Activated CD8-positive, alpha-beta memory T cell treated with anti-CD3 and anti-CD28 coated beads for 48 hours (primary cell): ENCODE results near the gene SPTAN1.
"Not testable (repeated sequence)": the region's sequence is repeated elsewhere in the genome, so short reads cannot be mapped to it uniquely, and the experiment has no call there.

Experiments used
- DNase-seq, 3 experiments: peaks; one replicate each; pipeline ENCODE4 v3.0.0-alpha.2; 2020; ENCODE audit warnings: low read depth in 2 of 3, low spot score in 2 of 3

SPTAN1 gene

GRCh38 chr9:128552153-128552743 lies at the start of gene SPTAN1:
TSS of gene SPTAN1 (plus strand) at chr9:128552587. CDS start at chr9:128566741, 14,154 bp downstream.
- peak; percentile 80 to 91 (median 89) for DNase-seq

- not testable (repeated sequence) for DNase-seq
Measured at GRCh38 chr9:128503415-128503825, 49.0 kb upstream of the SPTAN1 start.

DNA sequence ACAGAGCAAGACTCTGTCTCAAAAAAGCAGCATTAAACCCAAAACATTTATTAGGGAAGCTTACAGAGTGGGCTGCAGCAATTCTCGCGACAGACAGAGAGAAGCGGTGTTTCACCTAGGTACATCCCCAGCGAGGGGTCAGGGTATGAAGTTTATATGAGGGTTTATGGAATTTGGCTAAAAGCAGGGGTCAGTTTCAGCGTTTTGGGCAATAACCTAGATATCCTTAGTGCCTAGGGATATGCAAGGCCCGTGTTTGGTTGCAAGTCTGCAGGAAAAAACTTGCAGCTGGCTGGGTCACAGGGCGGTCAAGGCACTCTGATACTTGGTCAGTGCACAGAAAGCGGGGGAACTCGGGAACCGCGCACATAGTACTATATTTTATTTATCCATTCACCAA lies 48.5 kb upstream of the SPTAN1 start:
- no peak for DNase-seq

DNA sequence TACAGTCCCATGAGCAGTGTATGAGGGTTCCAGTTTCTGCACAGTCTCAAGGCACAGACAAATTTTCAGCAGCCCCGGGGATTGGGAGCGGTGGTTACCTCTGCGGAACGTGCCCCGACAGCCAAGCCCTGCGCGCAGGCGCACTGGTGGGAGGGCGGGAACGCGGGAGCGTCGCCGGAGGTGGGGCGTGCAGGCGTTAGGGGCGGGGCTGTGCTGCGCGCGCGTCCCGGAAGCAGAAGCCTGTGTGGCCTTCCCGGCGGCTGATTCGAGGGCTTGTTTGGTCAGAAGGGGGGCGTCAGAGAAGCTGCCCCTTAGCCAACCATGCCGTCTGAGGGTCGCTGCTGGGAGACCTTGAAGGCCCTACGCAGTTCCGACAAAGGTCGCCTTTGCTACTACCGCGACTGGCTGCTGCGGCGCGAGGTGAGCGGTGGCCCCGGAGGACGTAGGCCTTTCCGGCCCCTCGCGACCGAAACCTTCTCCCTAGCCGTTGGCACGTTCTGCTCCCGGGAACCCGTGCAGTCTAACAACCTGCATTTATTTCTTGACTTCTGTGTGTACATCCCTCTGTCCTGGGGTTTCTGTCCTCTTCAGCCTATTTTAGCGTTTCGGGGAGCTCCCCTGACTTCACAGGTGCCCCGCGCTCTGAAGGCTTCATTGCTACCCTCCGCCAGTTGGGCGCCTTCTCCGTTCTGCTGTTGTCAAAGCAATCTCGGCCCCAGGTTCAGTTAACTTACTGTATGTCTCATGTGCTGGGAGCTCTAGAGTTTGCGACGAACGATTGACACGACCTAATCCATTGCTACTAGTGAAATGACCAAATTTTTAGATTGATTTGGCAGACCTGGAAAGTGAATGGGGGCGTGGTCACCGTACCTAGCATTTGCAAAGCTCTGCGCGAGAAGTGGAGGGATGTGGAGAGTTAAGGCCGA lies 47.6 kb upstream of the SPTAN1 start, which contains the start of gene GLE1:
Gene GLE1 (plus strand): TSS at position 235 of the 929 bp plus-strand sequence. CDS start 87 bp downstream, at position 322.
- peak; percentile 91 to 95 (median 93) for DNase-seq

DNA sequence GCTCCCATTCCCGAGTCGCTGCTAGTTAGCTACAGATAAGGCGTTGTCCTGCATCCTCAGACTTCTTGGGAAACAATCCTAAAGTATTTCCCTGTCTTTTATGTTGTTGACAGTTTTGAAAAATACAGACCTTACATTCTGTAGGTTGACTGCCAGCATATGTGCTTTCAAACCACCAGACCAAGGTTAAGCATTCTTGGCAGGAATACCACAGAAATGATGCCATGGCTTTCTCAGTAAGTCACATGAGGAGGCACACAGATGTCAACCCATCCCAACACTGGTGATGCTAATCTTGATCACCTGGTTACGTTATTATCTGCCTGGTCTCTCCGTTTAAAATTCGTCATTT lies 47.0 kb upstream of the SPTAN1 start:
- no peak for DNase-seq

DNA sequence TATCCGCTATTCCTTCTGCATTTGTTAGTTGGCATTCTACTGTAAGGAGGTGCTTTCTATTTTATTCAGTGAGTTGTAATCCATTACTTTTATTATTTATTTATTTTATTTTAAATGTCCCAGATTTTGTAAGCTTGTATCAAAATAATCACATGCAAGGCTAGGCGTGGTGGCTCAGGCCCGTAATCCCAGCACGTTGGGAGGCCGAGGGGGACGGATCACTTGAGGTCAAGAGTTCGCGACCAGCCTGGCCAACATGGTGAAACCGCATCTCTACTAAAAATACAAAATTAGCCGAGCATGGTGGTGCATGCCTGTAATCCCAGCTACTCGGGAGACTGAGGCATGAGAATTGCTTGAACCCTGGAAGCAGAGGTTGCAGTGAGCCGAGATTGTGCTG lies 46.5 kb upstream of the SPTAN1 start:
- not testable (repeated sequence) for DNase-seq

DNA sequence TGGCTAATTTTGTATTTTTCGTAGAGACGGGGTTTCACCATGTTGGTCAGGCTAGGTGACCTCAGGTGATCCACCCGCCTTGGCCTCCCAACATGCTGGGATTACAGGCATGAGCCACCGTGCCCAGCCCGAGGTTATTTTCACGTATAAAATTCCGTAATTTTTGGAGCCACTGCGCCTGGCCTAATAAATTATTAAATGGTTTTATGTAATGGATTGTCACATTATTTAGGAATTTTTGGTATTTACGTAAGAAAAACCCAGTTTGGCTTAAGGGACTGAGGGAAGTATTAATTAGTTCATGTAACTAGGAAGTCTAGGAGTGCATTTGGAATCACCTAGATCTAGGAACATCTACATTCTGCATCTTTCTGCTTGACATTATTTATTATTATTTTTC lies 39.6 kb upstream of the SPTAN1 start:
- DNase-seq = no peak

DNA sequence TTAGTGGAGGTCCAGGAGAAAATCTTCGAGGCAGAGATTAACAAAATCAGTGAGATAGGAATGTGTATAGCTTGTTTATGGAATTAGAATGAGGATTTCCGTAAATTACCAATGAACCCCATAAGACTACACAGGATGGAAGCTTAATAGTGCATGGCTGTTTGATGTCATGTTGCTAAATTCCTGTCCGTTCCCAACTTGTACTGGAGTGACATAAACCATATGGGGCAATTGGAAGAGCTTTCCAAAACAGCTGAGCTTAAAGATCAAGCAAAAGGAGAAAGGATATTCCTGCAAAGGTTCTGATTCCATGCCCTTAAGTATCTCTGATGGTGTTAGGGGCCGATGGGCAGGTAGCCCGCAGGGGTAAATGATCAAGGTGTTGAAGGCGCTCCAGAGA lies 30.4 kb upstream of the SPTAN1 start:
- DNase-seq = no peak

DNA sequence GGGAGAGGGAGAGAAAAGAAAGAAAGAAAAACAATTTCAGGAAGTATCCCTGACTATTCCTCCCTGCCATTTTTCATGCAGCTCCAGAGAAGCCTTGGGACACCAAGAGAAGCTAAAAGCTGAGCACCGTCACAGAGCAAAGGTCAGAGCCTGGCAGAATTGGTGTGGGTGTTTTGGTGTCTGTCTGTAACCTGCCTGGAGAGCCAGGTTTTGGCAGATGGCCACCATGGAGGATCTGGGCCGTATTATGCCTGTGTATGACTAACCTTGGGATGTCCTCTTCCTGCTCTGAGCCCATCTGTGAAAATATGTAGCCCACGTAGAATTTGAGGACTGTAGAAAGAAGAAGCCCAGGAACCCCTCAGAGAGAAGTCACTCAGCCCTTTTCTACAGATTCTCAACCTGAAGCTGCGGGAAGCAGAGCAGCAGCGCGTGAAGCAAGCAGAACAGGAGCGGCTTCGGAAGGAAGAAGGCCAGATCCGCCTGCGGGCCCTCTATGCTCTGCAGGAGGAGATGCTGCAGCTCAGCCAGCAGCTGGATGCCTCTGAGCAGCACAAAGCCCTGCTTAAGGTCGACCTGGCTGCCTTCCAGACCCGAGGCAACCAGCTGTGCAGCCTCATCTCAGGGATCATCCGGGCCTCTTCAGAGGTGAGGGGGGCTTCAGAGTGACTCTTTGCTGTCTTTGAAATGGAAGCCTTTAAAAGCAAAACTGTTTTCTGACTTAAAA lies 29.0 kb upstream of the SPTAN1 start:
- DNase-seq = no peak

- no peak for DNase-seq
Measured at GRCh38 chr9:128526720-128527119, 25.7 kb upstream of the SPTAN1 start.

- no peak for DNase-seq
Measured at GRCh38 chr9:128528445-128529160, 23.8 kb upstream of the SPTAN1 start.

DNA sequence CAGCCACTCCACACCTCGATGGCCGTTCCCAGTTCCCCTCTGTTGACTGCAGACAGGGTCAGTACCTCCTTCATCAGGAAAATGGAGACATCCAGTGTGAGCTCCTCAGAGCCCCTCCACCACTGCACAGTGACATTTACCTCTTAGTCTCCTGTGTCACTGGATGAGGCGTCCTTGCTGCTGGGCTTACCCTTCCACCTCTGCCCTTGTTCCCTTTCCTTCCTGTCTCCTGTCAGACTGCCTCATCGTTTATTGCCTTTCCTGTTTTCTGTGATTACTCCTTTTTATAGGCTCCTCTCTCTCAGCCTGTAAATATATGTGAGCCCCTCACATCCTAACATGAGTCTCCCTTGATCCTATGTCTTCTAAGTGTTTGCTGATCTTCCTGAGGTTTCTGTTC lies 23.2 kb upstream of the SPTAN1 start:
- no peak for DNase-seq

DNA sequence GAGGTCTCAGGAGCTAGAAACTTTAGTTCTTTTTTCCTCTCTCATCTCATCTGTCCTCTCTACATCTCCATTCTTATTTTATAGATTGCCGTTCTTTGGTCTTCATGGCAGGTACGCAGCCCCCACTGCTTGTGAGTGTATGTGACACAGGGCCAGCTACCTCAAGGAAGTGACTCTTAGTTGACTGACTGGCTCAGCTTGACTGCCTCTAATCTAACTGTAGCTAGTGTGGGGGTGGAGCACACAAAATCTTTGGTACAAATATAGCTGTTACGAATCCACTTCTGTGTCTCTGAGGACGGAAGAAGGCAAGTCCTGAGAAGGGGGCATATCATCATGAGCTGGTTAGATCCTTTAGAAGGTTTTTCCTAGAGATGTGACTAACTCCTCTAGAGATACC lies 19.8 kb upstream of the SPTAN1 start:
- DNase-seq = no peak

DNA sequence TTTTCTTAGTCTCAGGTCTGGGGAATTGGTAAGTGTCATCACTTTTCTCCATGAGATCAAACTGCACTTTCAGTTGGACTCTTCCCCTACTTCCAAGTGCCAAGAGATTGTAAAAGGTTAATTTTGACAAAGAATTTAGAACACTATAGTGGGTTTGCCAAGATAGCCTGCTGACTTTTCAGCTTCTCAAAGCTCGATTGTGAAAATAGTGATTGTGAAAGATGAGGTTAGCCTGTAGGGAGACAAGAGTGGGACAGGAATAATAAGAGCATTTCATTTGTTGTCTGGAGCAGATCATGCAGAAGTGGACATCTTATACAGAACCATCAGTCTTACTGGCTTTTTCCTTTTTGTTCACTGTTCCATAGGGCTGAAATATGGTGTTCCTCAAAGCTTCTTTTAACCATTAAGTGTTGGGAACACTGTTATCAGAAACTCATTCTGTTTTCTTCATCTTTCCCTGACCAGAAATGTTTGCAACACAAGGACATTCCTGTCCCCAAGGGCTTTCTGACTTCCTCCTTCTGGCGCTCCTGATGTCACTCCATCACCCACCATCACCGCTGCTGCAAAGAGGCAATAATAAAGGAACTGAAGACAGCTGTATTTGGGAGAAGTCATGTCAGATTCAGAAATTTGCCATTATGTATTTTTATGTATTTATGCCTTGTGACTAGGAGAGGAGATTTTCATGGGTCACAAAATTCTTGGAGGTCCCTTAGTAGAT lies 11.6 kb upstream of the SPTAN1 start:
- DNase-seq = no peak

DNA sequence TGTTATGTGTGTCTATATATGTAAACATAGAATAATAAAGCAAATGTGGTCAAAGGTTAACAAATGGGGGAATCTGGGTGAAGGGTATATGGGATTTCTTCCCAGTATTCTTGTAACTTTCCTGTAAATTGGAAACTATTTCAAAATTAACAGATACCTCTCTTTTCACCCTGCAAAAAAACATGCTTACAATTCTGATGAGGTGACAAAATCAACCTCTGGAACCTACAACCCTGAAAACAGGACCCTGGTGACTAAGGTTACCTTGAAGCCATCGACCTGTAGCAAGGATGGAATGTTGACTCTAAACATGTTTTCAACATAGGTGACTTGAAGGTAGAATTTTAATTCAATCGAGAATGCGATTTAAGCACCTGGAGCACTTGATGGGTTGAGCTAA lies 5.9 kb upstream of the SPTAN1 start:
- no peak for DNase-seq

GRCh38 chr9:128548876-128549275 lies 3.5 kb upstream of the SPTAN1 start:
- DNase-seq = no peak

DNA sequence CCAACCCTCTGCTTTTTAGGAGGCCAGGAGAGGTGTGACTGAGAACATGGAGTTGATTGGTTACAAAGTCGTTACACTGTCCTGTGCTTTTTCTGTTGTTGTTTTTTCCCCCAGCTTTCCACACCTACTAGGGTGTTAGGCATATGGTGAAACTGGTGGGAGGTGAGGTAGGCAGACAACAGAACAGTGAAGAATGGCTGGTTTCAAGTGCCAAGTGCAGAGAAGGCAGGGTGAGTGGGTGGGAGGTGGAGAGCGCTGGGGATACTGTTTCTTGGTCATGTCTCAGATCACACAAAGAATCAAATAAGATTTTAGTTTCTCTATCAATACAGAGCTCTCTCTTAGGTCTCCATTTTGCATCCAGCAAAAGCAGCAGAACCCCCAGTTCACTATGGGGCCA lies 2.2 kb upstream of the SPTAN1 start:
- peak in 1 of 3 experiments; percentile 5 for DNase-seq

DNA sequence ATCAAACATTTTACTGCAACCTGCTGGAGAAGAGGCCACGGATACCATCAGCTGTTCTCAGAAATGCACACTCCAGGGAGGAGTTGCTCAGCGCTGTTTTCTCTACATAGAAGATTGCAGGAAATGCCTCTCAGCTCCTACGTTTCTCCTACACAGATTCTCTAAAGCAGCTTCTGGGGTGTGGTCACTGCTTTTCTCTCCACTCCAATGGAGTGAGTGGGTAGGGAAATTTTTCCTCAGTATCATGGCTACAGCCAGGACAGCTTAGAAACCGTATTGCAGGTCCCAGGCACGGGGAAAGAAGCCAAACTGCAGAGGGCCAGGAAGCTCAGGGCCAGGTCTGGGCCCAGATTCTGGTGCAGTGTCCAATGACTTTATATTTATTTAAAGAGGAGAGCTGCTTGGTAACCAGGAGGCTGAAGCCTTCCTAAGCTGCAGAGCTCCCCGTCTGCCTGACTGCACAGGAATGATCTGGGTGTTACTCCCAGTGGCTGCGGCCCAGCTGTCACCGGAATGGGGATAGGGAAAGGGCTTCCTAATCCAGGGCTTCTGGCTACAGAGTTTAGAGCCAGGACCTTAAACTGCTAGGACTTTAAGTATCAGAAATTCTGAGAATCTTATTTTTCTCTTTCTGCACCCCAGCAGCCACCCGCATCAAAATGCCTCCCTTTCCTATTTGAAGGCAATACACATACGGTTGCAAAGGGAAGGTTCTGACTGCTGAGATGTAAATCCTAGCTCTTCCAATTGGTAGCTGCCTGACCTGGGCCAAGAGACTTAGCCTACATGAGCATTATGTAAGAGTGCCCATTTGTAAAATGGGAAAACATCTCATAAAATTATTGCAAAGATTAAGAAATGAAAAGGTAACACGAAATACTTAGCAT lies 1.4 kb upstream of the SPTAN1 start:
- DNase-seq = no peak

DNA sequence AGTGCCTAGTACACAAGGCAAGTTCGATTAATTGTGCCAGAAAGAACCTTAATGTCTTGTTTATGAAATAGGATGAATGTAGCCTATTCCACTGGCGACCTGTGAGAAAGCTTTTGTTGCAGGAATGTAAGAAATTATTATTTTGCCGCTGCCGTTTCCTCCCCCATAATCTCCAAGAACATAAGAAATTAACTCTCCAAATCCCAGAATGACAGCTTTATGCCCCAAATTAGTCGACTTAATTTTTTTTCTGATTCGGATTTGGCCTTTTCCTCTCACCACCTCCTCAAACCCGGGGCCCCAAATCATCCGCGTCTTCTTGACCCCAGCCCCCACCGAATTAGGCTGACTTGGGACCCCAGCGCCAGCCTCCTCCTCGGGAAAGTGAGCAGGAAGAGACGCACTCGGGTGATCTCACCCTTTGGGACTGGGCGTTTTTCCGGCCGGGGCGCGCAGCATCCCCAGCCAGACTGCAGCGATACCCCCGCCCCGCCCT lies 682 bp upstream of the SPTAN1 start:
- no peak for DNase-seq
